ENCODE data around the gene DESI1.

The DESI1 gene

DNA sequence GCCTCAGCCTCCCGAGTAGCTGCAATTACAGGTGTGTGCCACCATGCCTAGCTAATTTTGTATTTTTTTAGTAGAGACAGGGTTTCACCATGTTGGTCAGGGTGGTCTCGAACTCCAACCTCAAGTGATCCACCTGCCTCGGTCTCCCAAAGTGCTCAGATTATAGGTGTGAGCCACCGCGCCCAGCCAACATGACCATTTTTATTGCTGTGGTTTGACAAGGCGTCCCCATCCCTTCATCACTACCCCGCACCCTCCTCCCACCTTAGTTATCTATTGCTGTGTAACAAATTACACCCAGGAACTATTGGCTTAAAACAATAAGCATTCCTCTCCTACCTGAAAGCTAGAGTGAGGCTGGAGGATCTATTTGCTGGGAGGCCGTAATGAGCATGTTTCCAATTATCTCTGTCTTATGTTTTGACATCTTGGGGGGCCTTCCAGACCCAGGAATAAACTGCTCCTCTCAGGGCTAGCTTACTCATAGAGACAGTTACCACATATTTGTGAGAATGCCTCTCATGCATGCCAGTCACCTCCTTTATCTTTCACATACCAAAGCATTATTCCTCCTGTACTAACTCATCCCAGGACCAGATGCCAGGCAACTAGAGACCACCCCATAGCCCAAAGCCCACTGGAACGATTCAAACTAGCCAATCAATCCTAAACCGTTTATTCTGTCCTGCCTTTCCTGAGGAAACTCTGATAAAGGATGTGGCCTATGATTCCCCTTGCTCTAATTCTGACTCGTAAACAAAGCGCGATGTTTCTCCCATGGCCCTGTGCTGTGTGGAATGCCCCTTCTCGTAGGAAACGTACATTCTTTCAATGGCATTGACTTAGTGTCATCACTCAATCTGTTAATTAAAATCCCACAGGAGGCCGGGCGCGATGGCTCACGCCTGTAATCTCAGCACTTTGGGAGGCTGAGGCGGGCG is 48.4 kb upstream of the DESI1 start:
- Histone ChIP-seq H3K36me3 (ENCODE audit: control insufficient read depth in 2 of 2, insufficient read depth in 1 of 2, low read length in 2 of 2) (peaks cover 11 to 20% of the 10 kb centered on the region in 2 experiments; a peak in 2 of 3 replicates), H3K4me3 (ENCODE audit: low read depth, low read length) (no peak overlapping the region), H3K4me1 (ENCODE audit: control insufficient read depth, insufficient read depth, low read length) (no peaks in the 10 kb centered on the region), H3K27ac (ENCODE audit: extremely low read depth, low read depth, low read length) (no peak overlapping the region), H3K9me3 (ENCODE audit: control insufficient read depth, insufficient read depth, low read depth, low read length) (no peaks in the 10 kb centered on the region)
- no peak for TF ChIP-seq ZNF747 (tag by site-specific recombination; IDR thresholded peaks at IDR 0.05)
- TF ChIP-seq, protein P1, sequence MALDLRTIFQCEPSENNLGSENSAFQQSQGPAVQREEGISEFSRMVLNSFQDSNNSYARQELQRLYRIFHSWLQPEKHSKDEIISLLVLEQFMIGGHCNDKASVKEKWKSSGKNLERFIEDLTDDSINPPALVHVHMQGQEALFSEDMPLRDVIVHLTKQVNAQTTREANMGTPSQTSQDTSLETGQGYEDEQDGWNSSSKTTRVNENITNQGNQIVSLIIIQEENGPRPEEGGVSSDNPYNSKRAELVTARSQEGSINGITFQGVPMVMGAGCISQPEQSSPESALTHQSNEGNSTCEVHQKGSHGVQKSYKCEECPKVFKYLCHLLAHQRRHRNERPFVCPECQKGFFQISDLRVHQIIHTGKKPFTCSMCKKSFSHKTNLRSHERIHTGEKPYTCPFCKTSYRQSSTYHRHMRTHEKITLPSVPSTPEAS (tag by site-specific recombination; IDR thresholded peaks at IDR 0.05): no peak
- TF ChIP-seq ZNF843 (tag by site-specific recombination; IDR thresholded peaks at IDR 0.05): no peak
- TF ChIP-seq ZBTB48 (tag by site-specific recombination; IDR thresholded peaks at IDR 0.05): no peak
- TF ChIP-seq ZBTB8A (tag by site-specific recombination; IDR thresholded peaks at IDR 0.05): no peak
- TF ChIP-seq ZNF423 (tag by site-specific recombination; IDR thresholded peaks at IDR 0.05): no peak
- no peak for TF ChIP-seq ZXDB (tag by site-specific recombination; IDR thresholded peaks at IDR 0.05)
- no peak for TF ChIP-seq ZNF660 (tag by site-specific recombination; IDR thresholded peaks at IDR 0.05)
- no peak for TF ChIP-seq SP7 (tag by site-specific recombination; IDR thresholded peaks at IDR 0.05)
- no peak for TF ChIP-seq ZNF549 (tag by site-specific recombination; IDR thresholded peaks at IDR 0.05)
- TF ChIP-seq SETDB1 (IDR thresholded peaks at IDR 0.05; ENCODE audit: insufficient read length, low read length): no peak
- no peak for TF ChIP-seq EGR2 (tag by site-specific recombination; IDR thresholded peaks at IDR 0.05; ENCODE audit: low read depth)
- no peak for TF ChIP-seq ZFP41 (tag by site-specific recombination; IDR thresholded peaks at IDR 0.05; ENCODE audit: borderline replicate concordance)
- no peak for TF ChIP-seq ZNF280D (tag by site-specific recombination; IDR thresholded peaks at IDR 0.05)
- TF ChIP-seq ZNF555 (tag by site-specific recombination; conservative IDR thresholded peaks at IDR 0.05): no peak
- no peak for TF ChIP-seq ZNF639 (tag by site-specific recombination; IDR thresholded peaks at IDR 0.05)
- no peak for TF ChIP-seq ZNF112 (tag by site-specific recombination; IDR thresholded peaks at IDR 0.05)
- TF ChIP-seq ZBTB26 (tag by site-specific recombination; optimal IDR thresholded peaks at IDR 0.05): no peak
- no peak for TF ChIP-seq ZNF654 (tag by site-specific recombination; IDR thresholded peaks at IDR 0.05; ENCODE audit: low read depth)
- ChIA-PET POLR2A (interaction anchor here (0.7 kb wide), 1 partner anchor 28 kb away, joined by 3 read pairs; no protein-coding TSS in a partner anchor), CTCF (interaction anchor here (0.6 to 1.2 kb wide), 4 partner anchors 11 to 776 kb away, joined by 3 to 6 read pairs (median 3); no protein-coding TSS in a partner anchor)
